ENCODE results near the gene TUBG2.

The TUBG2 gene

GRCh38 chr17:42697108-42697811, 38.2 kb downstream of the TUBG2 start:
- in situ Hi-C loops (cut with HindIII; ENCODE audit: low sequenced_read_pairs), result no loop called here
- no peak for DNase-seq (ENCODE audit: low read depth, low spot score)
- TF ChIP-seq CTCF (IDR thresholded peaks at IDR 0.05; ENCODE audit: low read depth, low read length), result no peak
- no peak overlapping the region for H3K4me3 ChIP-seq (ENCODE audit: low read depth, low read length)

- in situ Hi-C loops (cut with HindIII; ENCODE audit: low sequenced_read_pairs), result no loop called here
- DNase-seq (ENCODE audit: low read depth, low spot score), result peak; percentile 63
- H3K4me3 ChIP-seq (ENCODE audit: low read depth, low read length), result no peak overlapping the region
- no peak for TF ChIP-seq CTCF (IDR thresholded peaks at IDR 0.05; ENCODE audit: low read depth, low read length)
Measured at GRCh38 chr17:42698736-42699414, 39.8 kb downstream of the TUBG2 start.

GRCh38 chr17:42699415-42699740, 40.3 kb downstream of the TUBG2 start:
- in situ Hi-C loops (cut with HindIII; ENCODE audit: low sequenced_read_pairs), result no loop called here
- H3K4me3 ChIP-seq (ENCODE audit: low read depth, low read length), result no peak overlapping the region
- no peak for TF ChIP-seq CTCF (IDR thresholded peaks at IDR 0.05; ENCODE audit: low read depth, low read length)
- no peak for DNase-seq (ENCODE audit: low read depth, low spot score)

- in situ Hi-C loops (cut with HindIII; ENCODE audit: low sequenced_read_pairs), result no loop called here
- no peak overlapping the region for H3K4me3 ChIP-seq (ENCODE audit: low read depth, low read length)
- no peak for DNase-seq (ENCODE audit: low read depth, low spot score)
- no peak for TF ChIP-seq CTCF (IDR thresholded peaks at IDR 0.05; ENCODE audit: low read depth, low read length)
Measured at GRCh38 chr17:42700586-42701289, 41.7 kb downstream of the TUBG2 start.

GRCh38 chr17:42702446-42702845, 43.4 kb downstream of the TUBG2 start:
- no peak overlapping the region for H3K4me3 ChIP-seq (ENCODE audit: low read depth, low read length)
- in situ Hi-C loops (cut with HindIII; ENCODE audit: low sequenced_read_pairs), result no loop called here
- no peak for TF ChIP-seq CTCF (IDR thresholded peaks at IDR 0.05; ENCODE audit: low read depth, low read length)
- no peak for DNase-seq (ENCODE audit: low read depth, low spot score)

- DNase-seq (ENCODE audit: low read depth, low spot score), result no peak
- no peak for TF ChIP-seq CTCF (IDR thresholded peaks at IDR 0.05; ENCODE audit: low read depth, low read length)
- in situ Hi-C loops (cut with HindIII; ENCODE audit: low sequenced_read_pairs), result no loop called here
- no peak overlapping the region for H3K4me3 ChIP-seq (ENCODE audit: low read depth, low read length)
Measured at GRCh38 chr17:42704490-42704836, 45.4 kb downstream of the TUBG2 start.
